Stimulated activated CD4-positive, alpha-beta T cell treated with anti-CD3 and anti-CD28 coated beads, Interleukin-1b, Interleukin-23, amount 100 ng/mL, for 4 hours (primary cell): Measurements from ENCODE around the gene AMACR.
"Not testable (repeated sequence)": the region's sequence is repeated elsewhere in the genome, so short reads cannot be mapped to it uniquely, and the experiment has no call there.

ENCODE experiments used
- DNase-seq, 2 donors: peaks; one replicate each; pipeline ENCODE4 v3.0.0-alpha.2; 2020; ENCODE audit warnings: low read depth in 2 of 2

Gene AMACR

GRCh38 chr5:34037726-34038125 is 29.9 kb upstream of the AMACR start:
- no peak for DNase-seq

DNA sequence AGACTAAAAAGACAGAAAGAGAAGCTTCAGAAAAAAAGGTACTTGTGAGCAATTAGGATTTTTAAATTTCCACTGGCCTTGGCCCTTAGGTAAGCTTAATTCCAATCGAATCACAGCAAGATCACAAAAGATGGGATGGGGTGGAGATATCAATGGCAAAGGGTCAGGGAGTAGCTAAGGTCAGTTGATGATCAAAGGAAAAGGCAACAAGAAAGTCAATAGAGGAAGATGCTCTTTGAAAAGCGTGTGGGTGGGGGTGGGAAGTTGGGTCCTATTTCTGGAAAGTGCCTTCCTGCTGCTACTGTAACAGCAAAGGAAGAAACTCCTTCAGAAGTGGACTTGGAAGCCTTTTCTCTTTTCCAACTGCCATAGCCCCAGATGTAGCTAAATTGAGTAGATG is 27.9 kb upstream of the AMACR start:
- no peak for DNase-seq

DNA sequence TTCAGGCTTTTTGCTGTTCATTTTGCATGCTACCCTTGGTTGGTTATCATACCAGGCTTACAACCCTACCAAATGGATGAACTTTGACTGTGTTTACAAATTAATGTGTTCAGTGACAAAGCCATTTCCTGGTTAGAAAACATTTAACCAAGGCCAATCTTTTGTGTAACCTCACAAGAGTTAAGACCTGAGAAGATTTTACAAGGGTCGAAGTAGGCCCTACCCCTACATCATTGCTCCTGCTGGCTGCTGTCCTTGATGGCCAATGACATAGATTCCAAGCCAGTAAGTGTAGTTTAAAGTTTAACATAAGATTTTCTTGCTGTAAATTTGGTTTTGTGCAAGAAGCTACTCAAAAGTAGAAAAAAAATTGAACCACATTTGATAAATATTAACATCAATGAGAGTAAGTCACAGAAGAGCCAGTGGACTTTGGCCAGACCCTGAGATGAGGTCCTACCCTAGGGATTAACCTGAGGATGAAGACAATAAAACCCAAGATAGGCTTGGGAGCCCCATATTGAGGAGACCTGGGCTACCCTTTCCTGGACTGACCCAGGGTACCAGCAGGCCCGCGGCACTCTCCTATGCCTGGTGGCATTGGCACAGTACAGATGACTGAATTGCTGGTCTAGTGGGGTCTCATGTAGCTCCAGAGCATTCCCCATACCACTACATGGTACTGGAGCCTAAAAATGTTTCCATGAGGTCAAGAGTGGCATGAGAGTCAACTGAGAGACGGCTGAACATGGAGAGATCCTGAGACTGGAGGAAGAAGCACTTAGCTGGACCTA is 26.9 kb upstream of the AMACR start:
- no peak for DNase-seq

- DNase-seq = no peak
These were observed 24.1 kb upstream of the AMACR start for GRCh38 chr5:34031966-34032365.

DNA sequence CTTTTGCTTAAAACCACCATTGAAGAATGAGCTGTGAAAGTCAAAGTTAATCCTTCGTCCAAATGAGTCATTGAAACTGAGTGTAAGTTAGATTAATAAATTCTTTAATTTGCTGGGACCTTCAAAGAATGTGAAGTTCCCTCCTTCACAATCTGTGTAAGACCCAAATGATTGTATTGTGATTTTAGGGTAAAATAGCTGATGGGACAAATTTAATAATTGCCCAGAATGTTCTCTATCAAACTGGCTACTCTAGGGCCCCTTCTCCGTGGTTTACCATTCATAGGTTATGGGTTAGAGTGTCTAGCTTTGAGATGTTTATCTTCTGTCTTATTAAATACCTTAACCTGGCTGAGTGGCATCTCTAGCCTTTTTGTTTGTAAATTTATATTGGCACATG is 23.3 kb upstream of the AMACR start:
- no peak for DNase-seq

DNA sequence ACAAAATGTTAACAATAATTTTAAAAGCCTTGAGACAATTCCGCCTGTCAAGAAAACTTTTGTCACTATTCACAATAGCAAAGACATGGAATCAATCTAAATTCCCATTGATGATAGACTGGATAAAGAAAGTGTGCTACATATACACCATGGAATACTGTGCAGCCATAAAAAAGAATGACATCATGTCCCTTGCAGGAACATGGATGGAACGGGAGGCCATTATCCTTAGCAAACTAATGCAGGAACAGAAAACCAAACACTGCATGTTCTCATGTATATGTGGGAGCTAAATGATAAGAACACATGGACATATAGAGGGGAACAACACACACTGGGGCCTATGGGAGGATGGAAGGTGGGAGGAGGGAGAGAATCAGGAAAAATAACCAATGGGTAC is 22.7 kb upstream of the AMACR start:
- DNase-seq = not testable (repeated sequence)

DNA sequence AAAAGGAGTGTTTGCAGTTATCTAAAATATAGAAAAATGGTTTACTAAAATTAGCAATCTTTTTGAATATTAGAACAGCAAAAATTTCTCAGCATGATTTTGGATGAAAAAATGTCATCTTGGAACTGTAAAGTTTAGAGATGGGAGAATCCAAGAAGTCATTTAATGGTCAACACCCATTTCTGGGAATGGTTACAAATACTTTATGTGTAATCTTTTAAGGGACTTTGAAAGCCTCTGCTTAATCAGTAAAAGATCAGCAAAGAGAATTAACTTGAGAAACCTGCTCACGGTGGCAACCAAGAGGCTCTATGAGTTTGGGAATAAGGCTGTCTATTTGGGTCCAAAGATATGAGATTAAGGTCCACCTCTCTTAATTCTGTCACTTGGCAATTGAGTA is 22.2 kb upstream of the AMACR start:
- no peak for DNase-seq

- no peak for DNase-seq
These were observed 20.5 kb upstream of the AMACR start for GRCh38 chr5:34028349-34028748.

GRCh38 chr5:34026089-34026761 is 18.4 kb upstream of the AMACR start:
- DNase-seq = no peak

GRCh38 chr5:34022121-34022705 is 14.4 kb upstream of the AMACR start:
- DNase-seq = no peak

GRCh38 chr5:34021334-34021733 is 13.5 kb upstream of the AMACR start:
- no peak for DNase-seq

- no peak for DNase-seq
These were observed 12.9 kb upstream of the AMACR start for GRCh38 chr5:34020726-34021125.

DNA sequence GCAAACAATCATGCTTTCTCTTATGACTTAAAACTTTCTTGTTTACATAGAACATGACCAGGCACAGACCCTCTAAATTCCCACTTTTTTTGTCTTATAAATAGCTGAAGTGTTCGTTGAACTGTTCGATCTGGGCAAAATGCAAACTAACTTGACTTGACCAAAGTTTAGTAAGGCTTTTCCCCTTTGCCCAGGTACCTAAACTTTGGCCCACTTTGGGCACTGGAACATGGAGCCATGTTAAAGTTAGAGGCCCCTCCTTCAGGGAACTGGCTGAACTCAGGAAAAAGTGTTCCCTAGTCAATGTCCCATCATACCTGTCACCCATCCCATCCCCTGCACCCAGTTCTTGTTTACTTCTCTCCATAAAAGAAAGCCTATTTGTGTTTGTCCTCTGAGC is 9.4 kb upstream of the AMACR start:
- no peak for DNase-seq

- DNase-seq = no peak
These were observed 8.9 kb upstream of the AMACR start for GRCh38 chr5:34016750-34017149.

GRCh38 chr5:34016222-34016621 is 8.4 kb upstream of the AMACR start:
- DNase-seq = no peak

GRCh38 chr5:34015120-34015822 is 7.4 kb upstream of the AMACR start:
- DNase-seq = no peak

GRCh38 chr5:34014626-34015025 is 6.8 kb upstream of the AMACR start:
- no peak for DNase-seq

- DNase-seq = no peak
These were observed 5.7 kb upstream of the AMACR start for GRCh38 chr5:34013547-34013946.

DNA sequence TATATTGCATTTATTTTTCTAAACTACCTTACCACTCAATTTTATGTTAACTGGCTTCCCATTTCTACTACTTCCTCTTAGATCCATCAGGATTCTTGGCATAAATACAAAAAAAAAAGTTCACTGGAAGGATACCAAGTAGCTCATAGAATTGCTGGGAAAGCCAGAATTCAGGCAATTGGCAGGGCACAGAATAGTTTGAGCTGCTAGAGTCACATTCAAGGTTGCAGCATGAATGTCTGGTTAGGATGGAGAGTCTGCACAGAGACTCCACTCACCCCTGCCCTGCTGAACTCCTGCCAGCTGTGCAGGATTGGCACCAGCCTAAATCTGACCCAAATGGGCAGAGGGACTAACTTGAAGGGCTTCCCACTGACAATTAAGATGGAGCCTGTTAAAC is 4.9 kb upstream of the AMACR start:
- DNase-seq = no peak

DNA sequence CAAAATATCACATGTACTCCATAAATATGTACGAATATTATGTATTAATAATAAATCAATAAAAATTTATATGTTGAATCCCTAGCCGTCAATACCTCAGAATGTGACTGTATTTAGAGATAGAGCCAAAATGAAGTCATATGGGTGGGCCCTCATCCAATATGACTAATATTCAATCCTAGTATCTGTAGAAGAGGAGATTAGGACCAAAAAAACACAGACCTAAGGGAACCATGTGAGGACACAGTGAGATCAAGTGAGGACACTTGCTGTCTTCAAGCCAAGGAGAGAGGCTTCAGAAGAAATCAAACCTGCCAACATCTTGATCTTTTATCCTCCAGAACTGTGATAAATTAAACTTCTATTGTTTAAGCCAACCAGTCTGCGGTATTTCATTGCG is 3.7 kb upstream of the AMACR start:
- DNase-seq = no peak

DNA sequence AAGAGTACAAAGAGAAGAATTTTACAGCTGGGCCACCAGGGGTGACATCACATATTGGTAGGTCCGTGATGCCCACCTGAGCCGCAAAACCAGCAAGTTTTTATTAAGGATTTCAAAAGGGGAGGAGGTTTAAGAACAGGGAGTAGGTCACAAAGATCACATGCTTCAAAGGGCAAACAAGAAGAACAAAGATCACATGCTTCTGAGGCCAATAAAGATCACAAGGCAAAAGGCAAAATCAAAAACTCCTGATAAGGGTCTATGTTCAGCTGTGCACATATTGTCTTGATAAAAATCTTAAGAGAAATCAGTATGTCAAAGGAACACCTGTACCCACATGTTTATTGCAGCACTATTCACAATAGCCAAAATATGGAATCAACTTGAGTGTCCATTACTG is 2.3 kb upstream of the AMACR start:
- DNase-seq = not testable (repeated sequence)

- DNase-seq = no peak
These were observed 1.8 kb upstream of the AMACR start for GRCh38 chr5:34009610-34010009.

GRCh38 chr5:34008802-34009201 is 952 bp upstream of the AMACR start:
- DNase-seq = no peak
